GM21381 (cell line): Measurements from ENCODE around the gene PTCHD4.
"Not testable (repeated sequence)": the region's sequence is repeated elsewhere in the genome, so short reads cannot be mapped to it uniquely, and the experiment has no call there.

Experiments used
- ATAC-seq: cut with Tn5 transposase; IDR thresholded peaks from one replicate; pipeline ENCODE4 v1.9.1; 2021; ENCODE audit warnings: mild to moderate bottlenecking, moderate library complexity; ENCODE audit not compliant: unreplicated experiment

The PTCHD4 gene

GRCh38 chr6:48111143-48111506 is at the start of gene PTCHD4:
Gene PTCHD4, minus strand, starts transcription at chr6:48111197. Its CDS starts 42,240 bp downstream, at chr6:48068957.
- no peak for ATAC-seq

- no peak for ATAC-seq
These were observed 40.1 kb upstream of the PTCHD4 start for GRCh38 chr6:48151142-48151541.

GRCh38 chr6:48150701-48151100 is 39.7 kb upstream of the PTCHD4 start:
- no peak for ATAC-seq

GRCh38 chr6:48147051-48147450 is 36.1 kb upstream of the PTCHD4 start:
- no peak for ATAC-seq

GRCh38 chr6:48144021-48144420 is 33.0 kb upstream of the PTCHD4 start:
- ATAC-seq: no peak

- ATAC-seq: no peak
These were observed 31.0 kb upstream of the PTCHD4 start for GRCh38 chr6:48141975-48142374.

GRCh38 chr6:48139818-48140614 is 29.0 kb upstream of the PTCHD4 start:
- no peak for ATAC-seq

- no peak for ATAC-seq
These were observed 25.9 kb upstream of the PTCHD4 start for GRCh38 chr6:48136856-48137255.

- no peak for ATAC-seq
These were observed 24.5 kb upstream of the PTCHD4 start for GRCh38 chr6:48135323-48136084.

GRCh38 chr6:48134246-48134645 is 23.2 kb upstream of the PTCHD4 start:
- no peak for ATAC-seq

- ATAC-seq: no peak
These were observed 12.6 kb upstream of the PTCHD4 start for GRCh38 chr6:48123601-48124000.

GRCh38 chr6:48121983-48122749 is 11.2 kb upstream of the PTCHD4 start:
- ATAC-seq: not testable (repeated sequence)

- no peak for ATAC-seq
These were observed 6.0 kb upstream of the PTCHD4 start for GRCh38 chr6:48116699-48117645.

- no peak for ATAC-seq
These were observed 2.1 kb upstream of the PTCHD4 start for GRCh38 chr6:48113130-48113529.

- no peak for ATAC-seq
These were observed 578 bp upstream of the PTCHD4 start for GRCh38 chr6:48111575-48111974.

- ATAC-seq: no peak
These were observed 408 bp downstream of the PTCHD4 start for GRCh38 chr6:48110436-48111142.

GRCh38 chr6:48109944-48110343 is 1.1 kb downstream of the PTCHD4 start:
- ATAC-seq: no peak

- ATAC-seq: not testable (repeated sequence)
These were observed 8.4 kb downstream of the PTCHD4 start for GRCh38 chr6:48102476-48103195.

- ATAC-seq: peak; percentile 80
These were observed 9.7 kb downstream of the PTCHD4 start for GRCh38 chr6:48101290-48101689.
